Right atrium auricular region (tissue), 2 donors: Measurements from ENCODE around the gene RMDN2. TPM values are rescaled to one million over a fixed set of nuclear protein-coding genes. Genes with fewer than 3 reads are reported as not detected.
A peak's percentile ranks its signal among the peaks of the same experiment; 100 is the strongest.

ENCODE experiments used
- DNase-seq: peaks from one replicate; pipeline ENCODE4 v3.0.0-alpha.2; 2019; ENCODE audit warnings: low spot score
- H3K27ac ChIP-seq, 2 donors: fragments of 200-600 bp; sonication (generic); 1 replicate in 1 of 2; 2 replicates in 1 of 2; pipeline ENCODE4 v1.5.1; 2016 to 2019
- H3K27me3 ChIP-seq, 2 donors: fragments of 200-600 bp; sonication (generic); one replicate each; pipeline versions ENCODE4 v1.5.1 to v1.6.0; 2017 to 2019
- H3K36me3 ChIP-seq: fragments of 200-600 bp; sonication (generic); one replicate; pipeline ENCODE4 v1.5.1; 2016
- H3K4me1 ChIP-seq, 2 donors: fragments of 200-600 bp; sonication (generic); one replicate each; pipeline versions ENCODE4 v1.5.1 to v1.6.0; 2017 to 2019
- H3K4me3 ChIP-seq, 2 donors: fragments of 200-600 bp; sonication (generic); 1 replicate in 1 of 2; 2 replicates in 1 of 2; pipeline ENCODE4 v1.5.1; 2017 to 2019; ENCODE audit warnings: mild to moderate bottlenecking in 1 of 2, moderate library complexity in 1 of 2
- H3K9me3 ChIP-seq, 2 donors: fragments of 200-600 bp; sonication (generic); one replicate each; pipeline ENCODE4 v1.5.1; 2019
- total RNA-seq, 2 donors: library from RNA; depleted of rRNA; stranded (reverse); fragments of >200 nt; gene quantifications; one replicate each; pipeline ENCODE4 v1.1.0, GENCODE V29; 2016
- TF ChIP-seq, protein P1 (sequence below), 2 donors: fragments of 200-600 bp; sonication (generic); IDR thresholded peaks; one replicate each; pipeline ENCODE4 v1.5.1; 2019; ENCODE audit warnings: antibody characterized with exemption in 2 of 2

RMDN2 gene
- total RNA-seq, 2 donors from 2014 or later: 5.0 to 6.2 TPM

DNA sequence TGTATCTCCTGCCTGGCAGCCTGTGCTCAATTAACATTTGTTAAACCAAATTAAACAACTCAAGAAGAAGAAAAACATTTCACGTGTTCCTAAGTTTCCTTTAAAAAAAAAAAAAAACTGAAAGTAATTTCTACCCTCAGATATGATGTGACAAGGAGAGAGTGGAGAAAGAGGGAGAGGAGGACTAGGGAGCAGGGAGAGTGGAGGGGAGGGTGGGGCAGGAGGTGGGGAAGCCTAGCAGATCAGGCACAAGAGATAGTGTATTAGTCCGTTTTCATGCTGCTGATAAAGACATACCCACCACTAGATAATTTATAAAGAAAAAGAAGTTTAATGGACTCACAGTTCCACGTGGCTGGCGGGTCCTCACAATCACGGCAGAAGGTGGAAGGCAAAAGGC, 104.4 kb downstream of the RMDN2 start:
- no peak for DNase-seq
- no peaks in the 10 kb centered on the region for H3K9me3 ChIP-seq
- no peak overlapping the region for H3K27ac ChIP-seq
- H3K27me3 ChIP-seq: no peaks in the 10 kb centered on the region
- H3K4me3 ChIP-seq: no peak overlapping the region
- H3K4me1 ChIP-seq: peaks cover 0 to 3% of the 10 kb centered on the region in 2 donors
- TF ChIP-seq, protein P1, sequence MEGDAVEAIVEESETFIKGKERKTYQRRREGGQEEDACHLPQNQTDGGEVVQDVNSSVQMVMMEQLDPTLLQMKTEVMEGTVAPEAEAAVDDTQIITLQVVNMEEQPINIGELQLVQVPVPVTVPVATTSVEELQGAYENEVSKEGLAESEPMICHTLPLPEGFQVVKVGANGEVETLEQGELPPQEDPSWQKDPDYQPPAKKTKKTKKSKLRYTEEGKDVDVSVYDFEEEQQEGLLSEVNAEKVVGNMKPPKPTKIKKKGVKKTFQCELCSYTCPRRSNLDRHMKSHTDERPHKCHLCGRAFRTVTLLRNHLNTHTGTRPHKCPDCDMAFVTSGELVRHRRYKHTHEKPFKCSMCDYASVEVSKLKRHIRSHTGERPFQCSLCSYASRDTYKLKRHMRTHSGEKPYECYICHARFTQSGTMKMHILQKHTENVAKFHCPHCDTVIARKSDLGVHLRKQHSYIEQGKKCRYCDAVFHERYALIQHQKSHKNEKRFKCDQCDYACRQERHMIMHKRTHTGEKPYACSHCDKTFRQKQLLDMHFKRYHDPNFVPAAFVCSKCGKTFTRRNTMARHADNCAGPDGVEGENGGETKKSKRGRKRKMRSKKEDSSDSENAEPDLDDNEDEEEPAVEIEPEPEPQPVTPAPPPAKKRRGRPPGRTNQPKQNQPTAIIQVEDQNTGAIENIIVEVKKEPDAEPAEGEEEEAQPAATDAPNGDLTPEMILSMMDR (IDR thresholded peaks at IDR 0.05): no peak
- H3K36me3 ChIP-seq: no peaks in the 10 kb centered on the region

DNA sequence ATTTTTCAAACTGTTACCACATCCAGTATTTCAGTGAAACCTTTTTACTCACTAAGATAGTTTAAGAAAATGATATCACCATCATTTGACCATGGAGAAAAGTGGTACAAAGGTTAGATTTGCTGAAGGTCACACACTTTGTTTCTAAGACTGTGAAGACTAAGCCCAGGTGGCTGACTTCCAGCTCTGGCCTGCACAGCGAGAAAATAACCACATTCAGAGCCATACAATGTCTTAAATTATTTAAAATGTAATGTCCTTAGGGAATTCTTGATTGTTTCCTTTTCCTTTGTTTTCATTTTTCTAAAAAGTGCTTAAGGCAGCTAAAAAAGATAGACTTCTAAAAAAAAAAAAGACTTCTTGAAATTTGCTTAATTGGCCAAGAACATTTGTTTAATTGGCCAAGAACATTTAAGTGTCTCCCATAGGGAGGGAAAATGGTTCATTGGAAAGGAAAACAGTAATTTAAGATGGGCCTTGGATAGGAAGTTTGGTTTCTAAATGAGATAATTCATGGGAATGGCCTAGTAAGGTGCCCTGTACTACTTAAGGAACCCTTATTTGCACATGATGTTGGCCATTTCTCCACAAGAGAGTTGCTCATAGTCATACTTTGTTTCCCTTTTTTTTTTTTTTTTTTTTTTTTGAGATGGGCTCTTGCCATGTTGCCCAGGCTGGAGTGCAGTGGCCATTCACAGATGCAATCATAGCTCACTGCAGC, 105.7 kb downstream of the RMDN2 start:
- Histone ChIP-seq H3K9me3 (no peaks in the 10 kb centered on the region), H3K4me1 (peaks cover 0 to 3% of the 10 kb centered on the region in 2 donors), H3K4me3 (no peak overlapping the region), H3K27ac (no peak overlapping the region), H3K36me3 (no peaks in the 10 kb centered on the region), H3K27me3 (no peaks in the 10 kb centered on the region)
- DNase-seq: no peak
- TF ChIP-seq, protein P1 (IDR thresholded peaks at IDR 0.05): no peak

GRCh38 chr2:38032946-38033345, 107.9 kb downstream of the RMDN2 start:
- no peak overlapping the region for H3K27ac ChIP-seq

GRCh38 chr2:38033646-38034045, 108.6 kb downstream of the RMDN2 start:
- no peaks in the 10 kb centered on the region for H3K36me3 ChIP-seq
- no peaks in the 10 kb centered on the region for H3K9me3 ChIP-seq
- no peaks in the 10 kb centered on the region for H3K27me3 ChIP-seq
- no peak overlapping the region for H3K4me3 ChIP-seq
- DNase-seq: no peak
- H3K27ac ChIP-seq: no peak overlapping the region
- peaks cover 0 to 15% of the 10 kb centered on the region in 2 donors for H3K4me1 ChIP-seq
- TF ChIP-seq, protein P1 (IDR thresholded peaks at IDR 0.05): no peak

More at GRCh38 chr2:38032946-38033345, 107.9 kb downstream of the RMDN2 start:
- Histone ChIP-seq H3K36me3 (no peaks in the 10 kb centered on the region), H3K4me1 (peaks cover 0 to 9% of the 10 kb centered on the region in 2 donors), H3K27me3 (no peaks in the 10 kb centered on the region), H3K9me3 (no peaks in the 10 kb centered on the region), H3K4me3 (no peak overlapping the region)
- TF ChIP-seq, protein P1 (IDR thresholded peaks at IDR 0.05): no peak
- no peak for DNase-seq

DNA sequence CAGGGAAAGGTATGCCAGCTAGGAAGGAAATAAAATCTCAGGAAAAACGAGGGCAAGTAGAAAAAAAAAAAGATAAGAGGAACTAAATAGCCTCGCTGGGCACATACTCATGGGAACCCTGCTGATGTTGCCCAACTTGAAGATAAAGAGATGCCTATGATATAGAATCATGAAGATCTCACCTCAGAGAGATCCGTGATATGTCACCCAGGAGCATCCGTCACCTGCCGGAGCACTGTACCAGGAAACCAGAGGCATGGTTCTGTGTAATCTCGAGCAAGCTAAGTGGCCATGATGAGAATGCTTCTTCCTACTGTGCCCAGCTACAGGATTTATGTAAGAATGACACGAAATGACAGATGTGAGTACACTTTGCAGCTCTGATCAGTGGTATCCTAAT, 110.9 kb downstream of the RMDN2 start:
- H3K27ac ChIP-seq: no peak overlapping the region
- H3K9me3 ChIP-seq: no peaks in the 10 kb centered on the region
- H3K4me3 ChIP-seq: no peak overlapping the region
- TF ChIP-seq, protein P1 (IDR thresholded peaks at IDR 0.05): no peak
- peaks cover 0 to 13% of the 10 kb centered on the region in 2 donors for H3K4me1 ChIP-seq
- no peak for DNase-seq
- no peaks in the 10 kb centered on the region for H3K27me3 ChIP-seq
- no peaks in the 10 kb centered on the region for H3K36me3 ChIP-seq

DNA sequence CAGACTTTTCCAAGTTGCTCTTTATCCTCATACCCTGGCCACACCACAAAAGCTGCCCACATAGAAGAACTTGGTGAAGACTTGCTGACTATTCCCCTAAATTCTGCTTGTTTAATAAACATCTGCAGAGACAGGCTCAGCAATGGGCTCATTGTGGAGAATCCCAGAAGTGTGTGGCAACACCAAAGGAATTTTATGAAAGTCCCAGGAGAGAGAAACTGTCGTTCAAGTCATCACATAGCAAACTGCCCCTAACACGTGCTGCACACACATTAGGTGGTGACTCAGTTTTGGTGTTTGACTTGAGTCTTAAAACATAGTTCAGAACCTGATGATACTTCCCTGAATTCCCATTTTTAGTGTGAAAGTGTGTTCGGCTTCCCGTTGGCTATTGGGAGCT, 112.2 kb downstream of the RMDN2 start:
- H3K4me3 ChIP-seq: peak overlapping the region in 1 of 2 donors; percentile 25
- H3K9me3 ChIP-seq: no peaks in the 10 kb centered on the region
- TF ChIP-seq, protein P1 (IDR thresholded peaks at IDR 0.05): no peak
- no peaks in the 10 kb centered on the region for H3K36me3 ChIP-seq
- H3K27ac ChIP-seq: peak overlapping the region in 1 of 2 donors; percentile 51
- no peaks in the 10 kb centered on the region for H3K27me3 ChIP-seq
- DNase-seq: no peak
- H3K4me1 ChIP-seq: peaks cover 0 to 13% of the 10 kb centered on the region in 2 donors
